H9 (cell line): Measurements from ENCODE around the gene MMP19. TPM values are rescaled to one million over a fixed set of nuclear protein-coding genes. Genes with fewer than 3 reads are reported as not detected.

Experiments
- DNase-seq: peaks from one replicate; pipeline ENCODE4 v3.0.0-alpha.2; 2017
- H2AFZ ChIP-seq: one replicate; pipeline ENCODE4 v1.6.1; 2013; ENCODE audit warnings: mild to moderate bottlenecking, low read length, control low read depth, moderate library complexity
- H2AK5ac ChIP-seq: 2 replicates; pipeline ENCODE4 v1.6.1; 2013; ENCODE audit warnings: low read length, control low read depth, mixed read lengths; ENCODE audit not compliant: insufficient read length
- H2BK120ac ChIP-seq: one replicate; pipeline ENCODE4 v1.6.1; 2013; ENCODE audit warnings: low read depth, mild to moderate bottlenecking, low read length, control low read depth, inconsistent platforms; ENCODE audit not compliant: poor library complexity, severe bottlenecking
- H2BK12ac ChIP-seq: 2 replicates; pipeline ENCODE4 v1.6.1; 2013; ENCODE audit warnings: low read length, control low read depth, mixed read lengths, low read depth; ENCODE audit not compliant: insufficient read length
- H2BK15ac ChIP-seq: 2 replicates; pipeline ENCODE4 v1.6.1; 2013; ENCODE audit warnings: low read depth, low read length, control low read depth
- H2BK20ac ChIP-seq: one replicate; pipeline ENCODE4 v1.6.1; 2013; ENCODE audit warnings: low read depth, mild to moderate bottlenecking, low read length, control low read depth, inconsistent platforms; ENCODE audit not compliant: poor library complexity, severe bottlenecking
- H2BK5ac ChIP-seq: 2 replicates; pipeline ENCODE4 v1.6.1; 2013; ENCODE audit warnings: low read length, control low read depth, mixed read lengths; ENCODE audit not compliant: insufficient read length
- H3K14ac ChIP-seq: 2 replicates; pipeline ENCODE4 v1.6.1; 2013; ENCODE audit warnings: low read length, control low read depth; ENCODE audit not compliant: insufficient read depth
- H3K18ac ChIP-seq: 2 replicates; pipeline ENCODE4 v1.6.1; 2013; ENCODE audit warnings: low read depth, mild to moderate bottlenecking, mixed read lengths, low read length, control low read depth; ENCODE audit not compliant: insufficient read length
- H3K23ac ChIP-seq: 2 replicates; pipeline ENCODE4 v1.6.1; 2013; ENCODE audit warnings: low read length, control low read depth, mixed read lengths, low read depth; ENCODE audit not compliant: insufficient read length
- H3K23me2 ChIP-seq: 2 replicates; pipeline ENCODE4 v1.6.1; 2013; ENCODE audit warnings: low read depth, mild to moderate bottlenecking, mixed read lengths, low read length, control low read depth; ENCODE audit not compliant: insufficient read length, poor library complexity, severe bottlenecking
- H3K27ac ChIP-seq: 2 replicates; pipeline ENCODE4 v1.5.1; 2013; ENCODE audit warnings: low read length, control low read depth, mixed read lengths, low read depth; ENCODE audit not compliant: insufficient read length
- H3K27me3 ChIP-seq: 2 replicates; pipeline ENCODE4 v1.6.1; 2013; ENCODE audit warnings: low read length, control low read depth, inconsistent platforms; ENCODE audit not compliant: insufficient read depth
- H3K4ac ChIP-seq: 2 replicates; pipeline ENCODE4 v1.6.1; 2013; ENCODE audit warnings: low read depth, mild to moderate bottlenecking, control low read depth, inconsistent platforms, low read length, moderate library complexity
- H3K4me1 ChIP-seq: 2 replicates; pipeline ENCODE4 v1.6.1; 2013; ENCODE audit warnings: low read length, control low read depth, inconsistent platforms; ENCODE audit not compliant: insufficient read depth
- H3K4me2 ChIP-seq: 2 replicates; pipeline ENCODE4 v1.6.1; 2013; ENCODE audit warnings: low read length, control low read depth, mixed read lengths; ENCODE audit not compliant: insufficient read length, insufficient read depth
- H3K56ac ChIP-seq: 2 replicates; pipeline ENCODE4 v1.6.1; 2013; ENCODE audit warnings: low read depth, mild to moderate bottlenecking, mixed read lengths, low read length, control low read depth; ENCODE audit not compliant: insufficient read length
- H3K79me1 ChIP-seq: 2 replicates; pipeline ENCODE4 v1.6.1; 2013; ENCODE audit warnings: low read depth, mild to moderate bottlenecking, moderate library complexity, low read length, control low read depth, inconsistent platforms; ENCODE audit not compliant: insufficient read depth, poor library complexity, severe bottlenecking
- H3K79me2 ChIP-seq: 2 replicates; pipeline ENCODE4 v1.6.1; 2013; ENCODE audit warnings: low read length, control low read depth, inconsistent platforms; ENCODE audit not compliant: insufficient read depth
- H3K9ac ChIP-seq: 2 replicates; pipeline ENCODE4 v1.6.1; 2013; ENCODE audit warnings: low read length, control low read depth, mixed read lengths; ENCODE audit not compliant: insufficient read length; ENCODE audit errors: extremely low read depth
- H3K9me3 ChIP-seq: one replicate; pipeline ENCODE4 v1.6.1; 2013; ENCODE audit warnings: low read depth, low read length, inconsistent platforms; ENCODE audit not compliant: control insufficient read depth
- H3T11ph ChIP-seq: one replicate; pipeline ENCODE4 v1.6.1; 2013; ENCODE audit warnings: mild to moderate bottlenecking, low read length, control low read depth, inconsistent platforms
- H4K20me1 ChIP-seq: one replicate; pipeline ENCODE4 v1.6.1; 2013; ENCODE audit not compliant: control insufficient read depth, insufficient read length, insufficient read depth
- H4K5ac ChIP-seq: 2 replicates; pipeline ENCODE4 v1.6.1; 2013; ENCODE audit warnings: low read depth, mild to moderate bottlenecking, mixed read lengths, low read length, control low read depth; ENCODE audit not compliant: insufficient read length
- H4K8ac ChIP-seq: replicated peaks from 2 replicates; pipeline ENCODE4 v1.6.1; 2013; ENCODE audit warnings: low read length, control low read depth, mixed read lengths, low read depth; ENCODE audit not compliant: insufficient read length
- H4K91ac ChIP-seq: 2 replicates; pipeline ENCODE4 v1.6.1; 2013; ENCODE audit warnings: low read depth, mild to moderate bottlenecking, moderate library complexity, mixed read lengths, low read length, control low read depth; ENCODE audit not compliant: insufficient read length
- H3K27ac Mint-ChIP-seq, 3 experiments: 2 replicates in 2 of 3; 3 replicates in 1 of 3; pipeline ENCODE4 v1.8.0; 2020 to 2021; ENCODE audit warnings: mixed read lengths in 3 of 3, mild to moderate bottlenecking in 1 of 3, moderate library complexity in 1 of 3
- H3K27me3 Mint-ChIP-seq: 2 replicates; pipeline ENCODE4 v1.8.0; 2021; ENCODE audit warnings: low read depth, mild to moderate bottlenecking, moderate library complexity, mixed read lengths
- H3K36me3 Mint-ChIP-seq, 3 experiments: 2 replicates in 2 of 3; 3 replicates in 1 of 3; pipeline ENCODE4 v1.8.0; 2020 to 2021; ENCODE audit warnings: low read depth in 3 of 3, mixed read lengths in 3 of 3; ENCODE audit not compliant: insufficient read depth in 1 of 3
- H3K4me1 Mint-ChIP-seq, 2 experiments: 2 replicates each; pipeline ENCODE4 v1.8.0; 2020; ENCODE audit warnings: mixed read lengths in 2 of 2
- H3K4me3 Mint-ChIP-seq, 2 experiments: 2 replicates in 1 of 2; 3 replicates in 1 of 2; pipeline ENCODE4 v1.8.0; 2020 to 2021; ENCODE audit warnings: mild to moderate bottlenecking in 2 of 2, mixed read lengths in 2 of 2, moderate library complexity in 1 of 2
- H3K9me3 Mint-ChIP-seq, 2 experiments: 2 replicates in 1 of 2; 3 replicates in 1 of 2; pipeline ENCODE4 v1.8.0; 2020; ENCODE audit warnings: mild to moderate bottlenecking in 2 of 2, mixed read lengths in 2 of 2, moderate library complexity in 1 of 2
- whole genome bisulfite sequencing: extraction: QIAGEN DNeasy Blood & Tissue Kit; methylation state at CpG from one replicate; pipeline ENCODE4 v1.1.7; 2013; ENCODE audit warnings: missing lambda C conversion rate, low lambda C conversion rate, mixed read lengths; ENCODE audit not compliant: insufficient read length; ENCODE audit errors: extremely low coverage; 5-methylcytosine and 5-hydroxymethylcytosine counted together
- total RNA-seq: library from RNA; stranded (reverse); gene quantifications from 2 replicates; pipeline ENCODE4 v1.2.1, GENCODE V29; 2021
- TF ChIP-seq, protein P1 (sequence below): fragments of 200-600 bp; sonication (generic); conservative IDR thresholded peaks from 3 replicates; pipeline ENCODE4 v1.8.0; 2021; ENCODE audit warnings: antibody characterized with exemption, mild to moderate bottlenecking

The MMP19 gene
- total RNA-seq, 1 experiment from 2014 or later = 1.7 TPM

GRCh38 chr12:55789171-55789570 lies 53.6 kb downstream of the MMP19 start:
- Mint-ChIP-seq H3K36me3 (peaks cover 39 to 88% (median 85%) of the 10 kb centered on the region in 3 experiments), H3K27me3 (no peaks in the 10 kb centered on the region), H3K9me3 (no peaks in the 10 kb centered on the region)

More at GRCh38 chr12:55789171-55789570, 53.6 kb downstream of the MMP19 start:
- H3K4ac ChIP-seq = no peak overlapping the region
- no peak overlapping the region for H3T11ph ChIP-seq
- no peak overlapping the region for H3K9ac ChIP-seq
- no peaks in the 10 kb centered on the region for H3K23me2 ChIP-seq
- no peaks in the 10 kb centered on the region for H3K9me3 ChIP-seq
- H2BK120ac ChIP-seq = no peak overlapping the region
- H4K20me1 ChIP-seq = no peaks in the 10 kb centered on the region
- H2BK12ac ChIP-seq = no peak overlapping the region
- H2BK20ac ChIP-seq = no peak overlapping the region
- no peak overlapping the region for H3K14ac ChIP-seq
- H3K79me1 ChIP-seq = no peaks in the 10 kb centered on the region
- no peaks in the 10 kb centered on the region for H3K4me1 Mint-ChIP-seq
- no peak overlapping the region for H4K91ac ChIP-seq
- H3K23ac ChIP-seq = no peak overlapping the region
- H3K18ac ChIP-seq = no peak overlapping the region
- H3K27ac Mint-ChIP-seq = peak overlapping the region in 2 of 3 experiments; percentile 29 to 74; a peak in 3 of 7 replicates
- TF ChIP-seq, protein P1, sequence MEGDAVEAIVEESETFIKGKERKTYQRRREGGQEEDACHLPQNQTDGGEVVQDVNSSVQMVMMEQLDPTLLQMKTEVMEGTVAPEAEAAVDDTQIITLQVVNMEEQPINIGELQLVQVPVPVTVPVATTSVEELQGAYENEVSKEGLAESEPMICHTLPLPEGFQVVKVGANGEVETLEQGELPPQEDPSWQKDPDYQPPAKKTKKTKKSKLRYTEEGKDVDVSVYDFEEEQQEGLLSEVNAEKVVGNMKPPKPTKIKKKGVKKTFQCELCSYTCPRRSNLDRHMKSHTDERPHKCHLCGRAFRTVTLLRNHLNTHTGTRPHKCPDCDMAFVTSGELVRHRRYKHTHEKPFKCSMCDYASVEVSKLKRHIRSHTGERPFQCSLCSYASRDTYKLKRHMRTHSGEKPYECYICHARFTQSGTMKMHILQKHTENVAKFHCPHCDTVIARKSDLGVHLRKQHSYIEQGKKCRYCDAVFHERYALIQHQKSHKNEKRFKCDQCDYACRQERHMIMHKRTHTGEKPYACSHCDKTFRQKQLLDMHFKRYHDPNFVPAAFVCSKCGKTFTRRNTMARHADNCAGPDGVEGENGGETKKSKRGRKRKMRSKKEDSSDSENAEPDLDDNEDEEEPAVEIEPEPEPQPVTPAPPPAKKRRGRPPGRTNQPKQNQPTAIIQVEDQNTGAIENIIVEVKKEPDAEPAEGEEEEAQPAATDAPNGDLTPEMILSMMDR = no peak
- H2AK5ac ChIP-seq = no peak overlapping the region
- H3K4me2 ChIP-seq = no peak overlapping the region
- DNase-seq = no peak
- H3K27ac ChIP-seq = no peak overlapping the region
- no CpG with 5 or more reads among the region's 2 CpGs for WGBS
- no peaks in the 10 kb centered on the region for H3K4me1 ChIP-seq
- no peak overlapping the region for H3K56ac ChIP-seq
- no peak overlapping the region for H2AFZ ChIP-seq
- H4K5ac ChIP-seq = no peak overlapping the region
- H2BK15ac ChIP-seq = no peak overlapping the region
- H3K27me3 ChIP-seq = no peaks in the 10 kb centered on the region
- no peak overlapping the region for H4K8ac ChIP-seq
- no peak overlapping the region for H2BK5ac ChIP-seq
- H3K4me3 Mint-ChIP-seq = no peak overlapping the region
- no peaks in the 10 kb centered on the region for H3K79me2 ChIP-seq
